Hepatocyte (in vitro differentiated cells): ENCODE data around the gene TLX2.

Experiments
- EZH2 ChIP-seq: fragments of 200-600 bp; sonication (generic); IDR thresholded peaks from 2 replicates; pipeline ENCODE4 v1.6.1; 2016; ENCODE audit warnings: antibody characterized with exemption, mild to moderate bottlenecking, borderline replicate concordance
- EZH2phosphoT487 ChIP-seq: fragments of 200-600 bp; sonication (generic); IDR thresholded peaks from one replicate; pipeline ENCODE4 v1.6.1; 2018; ENCODE audit warnings: antibody characterized with exemption, mild to moderate bottlenecking, low read depth, moderate library complexity; ENCODE audit not compliant: unreplicated experiment, severe bottlenecking
- TF ChIP-seq, protein P1 (sequence below): fragments of 200-600 bp; sonication (generic); IDR thresholded peaks from 2 replicates; pipeline ENCODE4 v1.5.1; 2016; ENCODE audit warnings: antibody characterized with exemption, mild to moderate bottlenecking; ENCODE audit not compliant: poor library complexity

DNA sequence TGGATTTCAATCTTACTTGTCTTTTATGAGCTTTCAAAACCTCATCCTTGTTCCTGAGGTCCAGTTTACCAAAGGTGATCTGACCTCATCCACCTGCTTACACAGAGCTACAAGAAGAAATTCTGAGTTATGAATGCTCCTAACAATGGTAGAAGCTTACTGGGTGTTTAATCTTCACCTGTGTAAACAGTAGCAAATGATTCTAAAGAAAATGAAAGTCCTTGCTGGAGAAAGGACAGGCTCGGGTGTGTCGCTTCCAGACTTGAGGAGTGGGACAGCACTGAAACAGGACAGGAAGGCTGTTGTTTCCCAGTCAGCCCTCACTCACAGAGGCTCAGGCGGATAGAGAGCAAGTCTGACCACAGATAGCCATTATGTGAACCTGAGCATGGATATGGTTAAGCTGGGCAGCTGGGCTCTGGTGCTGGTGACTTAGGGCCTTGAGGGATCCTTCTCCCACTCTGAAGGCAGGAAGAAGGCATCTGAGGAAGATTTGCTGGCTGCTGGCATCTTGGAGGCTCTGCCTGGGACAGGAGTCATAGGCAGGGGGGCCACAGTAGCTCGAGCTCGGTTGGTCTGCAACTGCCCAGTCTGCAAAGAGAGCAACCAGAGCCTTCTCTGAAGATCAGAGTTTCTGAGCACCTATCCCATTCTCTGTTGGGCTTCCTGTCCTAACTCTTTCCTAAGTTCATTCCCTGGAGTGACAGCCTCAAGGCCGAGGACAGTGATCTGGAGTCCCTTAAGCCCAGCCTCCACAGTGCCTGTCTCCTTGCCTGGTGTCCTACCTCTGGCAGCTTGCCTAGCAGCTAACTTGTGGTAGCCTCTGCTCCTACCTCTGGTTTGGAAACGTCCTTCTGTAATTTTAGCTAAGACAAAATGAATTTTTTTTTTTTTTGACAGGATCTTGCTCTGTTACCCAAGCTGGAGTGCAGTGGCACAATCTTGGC lies 44.3 kb downstream of the TLX2 start:
- TF ChIP-seq EZH2 (no peak), EZH2phosphoT487 (peak; percentile 75)
- TF ChIP-seq, protein P1, sequence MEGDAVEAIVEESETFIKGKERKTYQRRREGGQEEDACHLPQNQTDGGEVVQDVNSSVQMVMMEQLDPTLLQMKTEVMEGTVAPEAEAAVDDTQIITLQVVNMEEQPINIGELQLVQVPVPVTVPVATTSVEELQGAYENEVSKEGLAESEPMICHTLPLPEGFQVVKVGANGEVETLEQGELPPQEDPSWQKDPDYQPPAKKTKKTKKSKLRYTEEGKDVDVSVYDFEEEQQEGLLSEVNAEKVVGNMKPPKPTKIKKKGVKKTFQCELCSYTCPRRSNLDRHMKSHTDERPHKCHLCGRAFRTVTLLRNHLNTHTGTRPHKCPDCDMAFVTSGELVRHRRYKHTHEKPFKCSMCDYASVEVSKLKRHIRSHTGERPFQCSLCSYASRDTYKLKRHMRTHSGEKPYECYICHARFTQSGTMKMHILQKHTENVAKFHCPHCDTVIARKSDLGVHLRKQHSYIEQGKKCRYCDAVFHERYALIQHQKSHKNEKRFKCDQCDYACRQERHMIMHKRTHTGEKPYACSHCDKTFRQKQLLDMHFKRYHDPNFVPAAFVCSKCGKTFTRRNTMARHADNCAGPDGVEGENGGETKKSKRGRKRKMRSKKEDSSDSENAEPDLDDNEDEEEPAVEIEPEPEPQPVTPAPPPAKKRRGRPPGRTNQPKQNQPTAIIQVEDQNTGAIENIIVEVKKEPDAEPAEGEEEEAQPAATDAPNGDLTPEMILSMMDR, result no peak
